ENCODE results near the gene TOX3. TPM values are rescaled to one million over a fixed set of nuclear protein-coding genes. Genes with fewer than 3 reads are reported as not detected.

Gene TOX3
- total RNA-seq, 2 donors from 2014 or later = 4.8 to 8.5 TPM

- H3K27ac Mint-ChIP-seq = no peak overlapping the region
These were observed 96.7 kb downstream of the TOX3 start for GRCh38 chr16:52450241-52450640.

GRCh38 chr16:52446080-52446479, 100.9 kb downstream of the TOX3 start:
- Histone ChIP-seq H3K9me3 (ENCODE audit: control insufficient read depth, low read length) (no peaks in the 10 kb centered on the region), H3K27ac (ENCODE audit: low read depth, low read length) (peak overlapping the region; percentile 71), H3K36me3 (ENCODE audit: control insufficient read depth, insufficient read depth, low read length) (no peaks in the 10 kb centered on the region), H3K27me3 (ENCODE audit: control insufficient read depth, insufficient read depth, low read length, poor library complexity, severe bottlenecking) (no peaks in the 10 kb centered on the region), H3K9ac (ENCODE audit: extremely low read depth, low read length, poor library complexity, severe bottlenecking) (no peak overlapping the region), H3K4me1 (ENCODE audit: control insufficient read depth, insufficient read depth, low read length) (no peaks in the 10 kb centered on the region), H3K4me3 (ENCODE audit: low read length) (no peak overlapping the region)
- WGBS, 2 experiments (ENCODE audit: insufficient coverage in 1 of 2, insufficient read length in 1 of 2) = 87 to 93% methylated on average over 3 to 4 of the region's 4 CpGs
- Mint-ChIP-seq H3K27me3 (ENCODE audit: insufficient read depth) (no peaks in the 10 kb centered on the region), H3K36me3 (ENCODE audit: low read depth) (peaks cover 9% of the 10 kb centered on the region), H3K27ac (no peak overlapping the region), H3K4me3 (no peak overlapping the region), H3K4me1 (peaks cover 10% of the 10 kb centered on the region), H3K9me3 (no peaks in the 10 kb centered on the region)
- no peak for TF ChIP-seq CTCF (conservative IDR thresholded peaks at IDR 0.05)
- DNase-seq = no peak

More at GRCh38 chr16:52450241-52450640, 96.7 kb downstream of the TOX3 start:
- no peaks in the 10 kb centered on the region for H3K4me1 ChIP-seq (ENCODE audit: control insufficient read depth, insufficient read depth, low read length)
- WGBS, 2 experiments (ENCODE audit: insufficient coverage in 1 of 2, insufficient read length in 1 of 2) = 97 to 100% methylated on average over 6 to 7 of the region's 7 CpGs
- no peak for TF ChIP-seq CTCF (conservative IDR thresholded peaks at IDR 0.05)
- peaks cover 10% of the 10 kb centered on the region for H3K4me1 Mint-ChIP-seq
- H3K9me3 ChIP-seq (ENCODE audit: control insufficient read depth, low read length) = no peaks in the 10 kb centered on the region
- H3K27me3 Mint-ChIP-seq (ENCODE audit: insufficient read depth) = no peaks in the 10 kb centered on the region
- H3K4me3 Mint-ChIP-seq = no peak overlapping the region
- H3K27ac ChIP-seq (ENCODE audit: low read depth, low read length) = no peak overlapping the region
- H3K27me3 ChIP-seq (ENCODE audit: control insufficient read depth, insufficient read depth, low read length, poor library complexity, severe bottlenecking) = no peaks in the 10 kb centered on the region
- no peak overlapping the region for H3K9ac ChIP-seq (ENCODE audit: extremely low read depth, low read length, poor library complexity, severe bottlenecking)
- H3K36me3 Mint-ChIP-seq (ENCODE audit: low read depth) = peaks cover 9% of the 10 kb centered on the region
- no peak for DNase-seq
- no peaks in the 10 kb centered on the region for H3K36me3 ChIP-seq (ENCODE audit: control insufficient read depth, insufficient read depth, low read length)
- H3K9me3 Mint-ChIP-seq = no peaks in the 10 kb centered on the region
- H3K4me3 ChIP-seq (ENCODE audit: low read length) = no peak overlapping the region

GRCh38 chr16:52441886-52442285, 105.1 kb downstream of the TOX3 start:
- Histone ChIP-seq H3K4me3 (ENCODE audit: low read length) (no peak overlapping the region), H3K9me3 (ENCODE audit: control insufficient read depth, low read length) (peaks cover 5% of the 10 kb centered on the region), H3K9ac (ENCODE audit: extremely low read depth, low read length, poor library complexity, severe bottlenecking) (no peak overlapping the region), H3K4me1 (ENCODE audit: control insufficient read depth, insufficient read depth, low read length) (no peaks in the 10 kb centered on the region), H3K36me3 (ENCODE audit: control insufficient read depth, insufficient read depth, low read length) (no peaks in the 10 kb centered on the region), H3K27ac (ENCODE audit: low read depth, low read length) (no peak overlapping the region), H3K27me3 (ENCODE audit: control insufficient read depth, insufficient read depth, low read length, poor library complexity, severe bottlenecking) (no peaks in the 10 kb centered on the region)
- DNase-seq = no peak
- Mint-ChIP-seq H3K27me3 (ENCODE audit: insufficient read depth) (no peaks in the 10 kb centered on the region), H3K27ac (no peak overlapping the region), H3K36me3 (ENCODE audit: low read depth) (peaks cover 24% of the 10 kb centered on the region), H3K4me1 (peaks cover 4% of the 10 kb centered on the region), H3K4me3 (no peak overlapping the region), H3K9me3 (peaks cover 5% of the 10 kb centered on the region)
- 94 to 100% methylated on average over 2 to 3 of the region's 3 CpGs for WGBS, 2 experiments (ENCODE audit: insufficient coverage in 1 of 2, insufficient read length in 1 of 2)
- no peak for TF ChIP-seq CTCF (conservative IDR thresholded peaks at IDR 0.05)

All from endodermal cell (in vitro differentiated cells).